GM23338 (cell line): ENCODE data around the gene SMIM7. TPM values are rescaled to one million over a fixed set of nuclear protein-coding genes. Genes with fewer than 3 reads are reported as not detected.

Experiments used
- ATAC-seq: fragments of 200-7000 bp; cut with Tn5 transposase; 3 replicates; pipeline ENCODE4 v1.9.1; 2020
- DNase-seq: peaks from one replicate; pipeline ENCODE4 v3.0.0-alpha.2; 2015; ENCODE audit warnings: low spot score
- H2AFZ ChIP-seq: fragments of 200-600 bp; sonication (generic); 2 replicates; pipeline ENCODE4 v1.8.0; 2016; ENCODE audit warnings: antibody characterized with exemption, mild to moderate bottlenecking, moderate library complexity
- H3F3A ChIP-seq: fragments of 200-600 bp; sonication (generic); replicated peaks from 2 replicates; pipeline ENCODE4 v1.8.0; 2017; ENCODE audit warnings: antibody characterized with exemption, mixed run types, low read depth
- H3K27ac ChIP-seq: fragments of 200-600 bp; sonication (generic); 2 replicates; pipeline ENCODE4 v1.6.1; 2016; ENCODE audit warnings: low read depth
- H3K27me3 ChIP-seq: fragments of 200-600 bp; sonication (generic); 2 replicates; pipeline ENCODE4 v1.8.0; 2016; ENCODE audit warnings: mild to moderate bottlenecking, mixed run types, moderate library complexity; ENCODE audit not compliant: insufficient read depth
- H3K36me3 ChIP-seq: fragments of 200-600 bp; sonication (generic); 2 replicates; pipeline ENCODE4 v1.8.0; 2016; ENCODE audit warnings: mild to moderate bottlenecking; ENCODE audit not compliant: insufficient read depth
- H3K4me1 ChIP-seq: fragments of 200-600 bp; sonication (generic); 2 replicates; pipeline ENCODE4 v1.8.0; 2016; ENCODE audit warnings: mild to moderate bottlenecking, moderate library complexity; ENCODE audit not compliant: insufficient read depth
- H3K4me2 ChIP-seq: fragments of 200-600 bp; sonication (generic); 2 replicates; pipeline ENCODE4 v1.7.1; 2017; ENCODE audit warnings: mixed run types
- H3K4me3 ChIP-seq: fragments of 200-600 bp; sonication (generic); 2 replicates; pipeline ENCODE4 v1.6.1; 2016; ENCODE audit warnings: mixed run types
- H3K79me2 ChIP-seq: fragments of 200-600 bp; sonication (generic); replicated peaks from 2 replicates; pipeline ENCODE4 v1.8.0; 2017; ENCODE audit warnings: mild to moderate bottlenecking; ENCODE audit not compliant: insufficient read depth
- H3K9me2 ChIP-seq: fragments of 200-600 bp; sonication (generic); 2 replicates; pipeline ENCODE4 v1.8.0; 2017; ENCODE audit not compliant: insufficient read depth
- H4K20me1 ChIP-seq: fragments of 200-600 bp; sonication (generic); replicated peaks from 2 replicates; pipeline ENCODE4 v1.8.0; 2017; ENCODE audit warnings: mild to moderate bottlenecking; ENCODE audit not compliant: insufficient read depth
- H3K27ac Mint-ChIP-seq: 2 replicates; pipeline ENCODE4 v1.8.0; 2020; ENCODE audit warnings: inconsistent platforms, mild to moderate bottlenecking, moderate library complexity, mixed read lengths
- H3K27me3 Mint-ChIP-seq: 3 replicates; pipeline ENCODE4 v1.8.0; 2022; ENCODE audit warnings: low read depth, mild to moderate bottlenecking, moderate library complexity, mixed read lengths, inconsistent platforms; ENCODE audit not compliant: insufficient read depth, poor library complexity
- H3K36me3 Mint-ChIP-seq: 3 replicates; pipeline ENCODE4 v1.8.0; 2021; ENCODE audit warnings: low read depth, mild to moderate bottlenecking, inconsistent platforms, moderate library complexity, mixed read lengths
- H3K4me1 Mint-ChIP-seq: 3 replicates; pipeline ENCODE4 v1.8.0; 2020; ENCODE audit warnings: mild to moderate bottlenecking, inconsistent platforms, mixed read lengths
- H3K4me3 Mint-ChIP-seq: 3 replicates; pipeline ENCODE4 v1.8.0; 2021; ENCODE audit warnings: moderate library complexity, mild to moderate bottlenecking, inconsistent platforms, mixed read lengths
- H3K9me3 Mint-ChIP-seq: 3 replicates; pipeline ENCODE4 v1.8.0; 2020; ENCODE audit warnings: moderate library complexity, mild to moderate bottlenecking, inconsistent platforms, mixed read lengths
- CREB1 ChIP-seq: fragments of 250-450 bp; sonication (Bioruptor Pico); IDR thresholded peaks from 2 replicates; pipeline ENCODE4 v1.5.0; 2020; ENCODE audit warnings: low read depth, mild to moderate bottlenecking, moderate library complexity
- EZH2phosphoT487 ChIP-seq: fragments of 200-600 bp; sonication (generic); IDR thresholded peaks from one replicate; pipeline ENCODE4 v1.8.1; 2018; ENCODE audit warnings: antibody characterized with exemption; ENCODE audit not compliant: unreplicated experiment
- JUNB ChIP-seq: IDR thresholded peaks from one replicate; pipeline ENCODE4 v1.6.1; 2016; ENCODE audit warnings: antibody characterized with exemption; ENCODE audit not compliant: unreplicated experiment
- NANOG ChIP-seq: IDR thresholded peaks from 2 replicates; pipeline ENCODE4 v1.6.1; 2016; ENCODE audit warnings: antibody characterized with exemption, borderline replicate concordance
- ZNF114 ChIP-seq: fragments of 250-450 bp; sonication (Bioruptor Pico); IDR thresholded peaks from 2 replicates; pipeline ENCODE4 v1.5.0; 2020; ENCODE audit warnings: mild to moderate bottlenecking, moderate library complexity
- ZNF331 ChIP-seq: fragments of 250-450 bp; sonication (Bioruptor Pico); IDR thresholded peaks from 2 replicates; pipeline ENCODE4 v1.5.0; 2020; ENCODE audit warnings: low read depth, mild to moderate bottlenecking, moderate library complexity
- polyA plus RNA-seq: library from polyadenylated mRNA; unstranded; fragments of >200 nt; fragmentation: Nextera tagmentation; extraction: Ambion mirVana; gene quantifications from 2 replicates; pipeline ENCODE4 v1.2.1, GENCODE V29; 2016
- total RNA-seq: library from RNA; depleted of rRNA; stranded (reverse); fragments of >200 nt; shearing (Covaris generic); gene quantifications from 2 replicates; pipeline ENCODE4 v1.2.3, GENCODE V29; 2014
- TF ChIP-seq, protein P1 (sequence below): IDR thresholded peaks from one replicate; pipeline ENCODE4 v1.6.1; 2018; ENCODE audit warnings: antibody characterized with exemption; ENCODE audit not compliant: unreplicated experiment
- TF ChIP-seq, protein P2 (sequence below): IDR thresholded peaks from 2 replicates; pipeline ENCODE4 v1.6.1; 2016; ENCODE audit warnings: antibody characterized with exemption
- TF ChIP-seq, protein P3 (sequence below), 2 experiments: fragments of 200-600 bp in 1 of 2; sonication (generic) in 1 of 2; conservative IDR thresholded peaks; 2 replicates each; pipeline versions ENCODE4 v1.5.1 to v1.6.1; 2016 to 2017; ENCODE audit warnings: antibody characterized with exemption in 2 of 2, low read depth in 2 of 2, mild to moderate bottlenecking in 2 of 2, moderate library complexity in 1 of 2

The SMIM7 gene
- total and polyA plus RNA-seq, 2 experiments from 2014 or later: 81.7 to 84.5 TPM

DNA sequence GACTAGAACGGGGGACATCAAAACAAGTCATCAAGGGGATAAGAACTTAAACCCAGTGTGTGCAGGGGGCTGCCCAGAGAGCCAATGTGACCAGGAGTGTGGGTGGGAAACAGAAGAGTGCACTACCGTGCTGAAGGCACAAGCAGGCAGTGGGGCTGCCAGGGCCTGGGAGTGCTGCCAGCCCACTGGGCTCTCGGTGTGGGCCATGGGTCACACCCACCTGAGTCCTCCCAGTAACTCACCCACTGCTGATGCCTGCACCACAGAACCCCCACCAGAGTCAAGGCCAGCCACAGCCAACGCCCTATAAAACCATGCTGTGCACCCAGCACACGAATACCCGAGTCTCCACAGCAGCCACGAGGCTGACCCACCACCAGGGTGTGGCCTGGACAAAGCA is 40.5 kb downstream of the SMIM7 start:
- H4K20me1 ChIP-seq: peaks cover 60% of the 10 kb centered on the region
- Mint-ChIP-seq H3K4me1 (peaks cover 41% of the 10 kb centered on the region), H3K9me3 (no peaks in the 10 kb centered on the region), H3K36me3 (no peaks in the 10 kb centered on the region; the same call in 2 of the 3 replicates), H3K27me3 (peaks cover 8% of the 10 kb centered on the region), H3K4me3 (no peak overlapping the region), H3K27ac (no peak overlapping the region)
- H3K36me3 ChIP-seq: no peaks in the 10 kb centered on the region
- ATAC-seq: no peak
- TF ChIP-seq, protein P1, sequence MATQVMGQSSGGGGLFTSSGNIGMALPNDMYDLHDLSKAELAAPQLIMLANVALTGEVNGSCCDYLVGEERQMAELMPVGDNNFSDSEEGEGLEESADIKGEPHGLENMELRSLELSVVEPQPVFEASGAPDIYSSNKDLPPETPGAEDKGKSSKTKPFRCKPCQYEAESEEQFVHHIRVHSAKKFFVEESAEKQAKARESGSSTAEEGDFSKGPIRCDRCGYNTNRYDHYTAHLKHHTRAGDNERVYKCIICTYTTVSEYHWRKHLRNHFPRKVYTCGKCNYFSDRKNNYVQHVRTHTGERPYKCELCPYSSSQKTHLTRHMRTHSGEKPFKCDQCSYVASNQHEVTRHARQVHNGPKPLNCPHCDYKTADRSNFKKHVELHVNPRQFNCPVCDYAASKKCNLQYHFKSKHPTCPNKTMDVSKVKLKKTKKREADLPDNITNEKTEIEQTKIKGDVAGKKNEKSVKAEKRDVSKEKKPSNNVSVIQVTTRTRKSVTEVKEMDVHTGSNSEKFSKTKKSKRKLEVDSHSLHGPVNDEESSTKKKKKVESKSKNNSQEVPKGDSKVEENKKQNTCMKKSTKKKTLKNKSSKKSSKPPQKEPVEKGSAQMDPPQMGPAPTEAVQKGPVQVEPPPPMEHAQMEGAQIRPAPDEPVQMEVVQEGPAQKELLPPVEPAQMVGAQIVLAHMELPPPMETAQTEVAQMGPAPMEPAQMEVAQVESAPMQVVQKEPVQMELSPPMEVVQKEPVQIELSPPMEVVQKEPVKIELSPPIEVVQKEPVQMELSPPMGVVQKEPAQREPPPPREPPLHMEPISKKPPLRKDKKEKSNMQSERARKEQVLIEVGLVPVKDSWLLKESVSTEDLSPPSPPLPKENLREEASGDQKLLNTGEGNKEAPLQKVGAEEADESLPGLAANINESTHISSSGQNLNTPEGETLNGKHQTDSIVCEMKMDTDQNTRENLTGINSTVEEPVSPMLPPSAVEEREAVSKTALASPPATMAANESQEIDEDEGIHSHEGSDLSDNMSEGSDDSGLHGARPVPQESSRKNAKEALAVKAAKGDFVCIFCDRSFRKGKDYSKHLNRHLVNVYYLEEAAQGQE: no peak
- no peak overlapping the region for H3K4me3 ChIP-seq
- no peaks in the 10 kb centered on the region for H3F3A ChIP-seq
- H3K27me3 ChIP-seq: no peaks in the 10 kb centered on the region
- H2AFZ ChIP-seq: no peak overlapping the region
- no peak overlapping the region for H3K4me2 ChIP-seq
- H3K4me1 ChIP-seq: peaks cover 6% of the 10 kb centered on the region; the same call in 1 of the 2 replicates
- no peak for DNase-seq
- 0 out of 2 replicates have a peak, but pooled peaks cover 6% of the 10 kb centered on the region for H3K9me2 ChIP-seq
- H3K27ac ChIP-seq: no peak overlapping the region
- H3K79me2 ChIP-seq: peaks cover 100% of the 10 kb centered on the region

DNA sequence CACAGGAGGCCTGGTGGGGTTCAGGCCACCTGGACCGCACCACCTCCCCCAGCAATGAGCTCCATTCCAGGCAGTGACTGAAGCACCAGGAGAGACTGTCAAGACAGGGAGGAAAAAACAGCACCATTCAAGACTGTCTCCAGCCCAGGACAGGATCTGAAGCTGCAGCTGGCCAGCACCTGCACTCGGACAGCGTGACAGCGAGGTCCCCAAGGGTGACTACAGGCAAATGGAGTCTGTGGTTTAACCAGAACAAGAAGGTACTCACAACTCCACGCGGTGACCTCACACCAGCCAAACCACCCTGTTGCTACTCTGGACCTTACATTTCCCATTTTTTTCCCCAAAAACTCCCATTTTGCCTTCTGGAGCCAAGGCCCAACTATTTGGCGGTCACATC is 41.7 kb downstream of the SMIM7 start:
- H3K27me3 Mint-ChIP-seq: peaks cover 8% of the 10 kb centered on the region
- Histone ChIP-seq H4K20me1 (peaks cover 60% of the 10 kb centered on the region), H3K36me3 (no peaks in the 10 kb centered on the region), H3K79me2 (peaks cover 100% of the 10 kb centered on the region), H3F3A (no peaks in the 10 kb centered on the region), H2AFZ (no peak overlapping the region), H3K4me3 (no peak overlapping the region), H3K4me1 (peaks cover 6% of the 10 kb centered on the region; the same call in 1 of the 2 replicates), H3K27ac (no peak overlapping the region), H3K27me3 (no peaks in the 10 kb centered on the region), H3K9me2 (0 out of 2 replicates have a peak, but pooled peaks cover 6% of the 10 kb centered on the region), H3K4me2 (no peak overlapping the region)
- no peak for DNase-seq
- H3K36me3 Mint-ChIP-seq: no peaks in the 10 kb centered on the region; the same call in 2 of the 3 replicates
- no peak overlapping the region for H3K4me3 Mint-ChIP-seq
- ATAC-seq: no peak
- no peak overlapping the region for H3K27ac Mint-ChIP-seq
- peaks cover 41% of the 10 kb centered on the region for H3K4me1 Mint-ChIP-seq
- no peaks in the 10 kb centered on the region for H3K9me3 Mint-ChIP-seq
- TF ChIP-seq EZH2phosphoT487: no peak
- no peak for TF ChIP-seq ZNF331 (CRISPR knock-in tag)
- no peak for TF ChIP-seq ZNF114 (CRISPR knock-in tag)
- TF ChIP-seq, protein P2, sequence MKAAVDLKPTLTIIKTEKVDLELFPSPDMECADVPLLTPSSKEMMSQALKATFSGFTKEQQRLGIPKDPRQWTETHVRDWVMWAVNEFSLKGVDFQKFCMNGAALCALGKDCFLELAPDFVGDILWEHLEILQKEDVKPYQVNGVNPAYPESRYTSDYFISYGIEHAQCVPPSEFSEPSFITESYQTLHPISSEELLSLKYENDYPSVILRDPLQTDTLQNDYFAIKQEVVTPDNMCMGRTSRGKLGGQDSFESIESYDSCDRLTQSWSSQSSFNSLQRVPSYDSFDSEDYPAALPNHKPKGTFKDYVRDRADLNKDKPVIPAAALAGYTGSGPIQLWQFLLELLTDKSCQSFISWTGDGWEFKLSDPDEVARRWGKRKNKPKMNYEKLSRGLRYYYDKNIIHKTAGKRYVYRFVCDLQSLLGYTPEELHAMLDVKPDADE: no peak
- no peak for TF ChIP-seq NANOG
- TF ChIP-seq JUNB: no peak
- TF ChIP-seq CREB1 (CRISPR knock-in tag): no peak
- TF ChIP-seq, protein P3, sequence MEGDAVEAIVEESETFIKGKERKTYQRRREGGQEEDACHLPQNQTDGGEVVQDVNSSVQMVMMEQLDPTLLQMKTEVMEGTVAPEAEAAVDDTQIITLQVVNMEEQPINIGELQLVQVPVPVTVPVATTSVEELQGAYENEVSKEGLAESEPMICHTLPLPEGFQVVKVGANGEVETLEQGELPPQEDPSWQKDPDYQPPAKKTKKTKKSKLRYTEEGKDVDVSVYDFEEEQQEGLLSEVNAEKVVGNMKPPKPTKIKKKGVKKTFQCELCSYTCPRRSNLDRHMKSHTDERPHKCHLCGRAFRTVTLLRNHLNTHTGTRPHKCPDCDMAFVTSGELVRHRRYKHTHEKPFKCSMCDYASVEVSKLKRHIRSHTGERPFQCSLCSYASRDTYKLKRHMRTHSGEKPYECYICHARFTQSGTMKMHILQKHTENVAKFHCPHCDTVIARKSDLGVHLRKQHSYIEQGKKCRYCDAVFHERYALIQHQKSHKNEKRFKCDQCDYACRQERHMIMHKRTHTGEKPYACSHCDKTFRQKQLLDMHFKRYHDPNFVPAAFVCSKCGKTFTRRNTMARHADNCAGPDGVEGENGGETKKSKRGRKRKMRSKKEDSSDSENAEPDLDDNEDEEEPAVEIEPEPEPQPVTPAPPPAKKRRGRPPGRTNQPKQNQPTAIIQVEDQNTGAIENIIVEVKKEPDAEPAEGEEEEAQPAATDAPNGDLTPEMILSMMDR (conservative IDR thresholded peaks at IDR 0.05; ENCODE audit: low read depth in 2 of 2): no peak
